ENCODE data around the gene WDR36. TPM values are rescaled to one million over a fixed set of nuclear protein-coding genes. Genes with fewer than 3 reads are reported as not detected.
A peak's percentile ranks its signal among the peaks of the same experiment; 100 is the strongest.

WDR36 gene
- total and polyA plus RNA-seq, 8 donors: 4.0 to 50.7 (median 7.0) TPM

GRCh38 chr5:111153945-111154344, 61.8 kb downstream of the WDR36 start:
- H3K27me3 ChIP-seq: no peaks in the 10 kb centered on the region
- H3K4me1 ChIP-seq: peaks cover 0 to 5% (median 0%) of the 10 kb centered on the region in 4 donors
- 74 to 80% (median 77%) methylated on average over 3 of the region's 3 CpGs for WGBS, 5 donors
- H3K27ac ChIP-seq: no peak overlapping the region
- no peaks in the 10 kb centered on the region for H3K9me3 ChIP-seq
- no peaks in the 10 kb centered on the region for H3K36me3 ChIP-seq
- DNase-seq: no peak
- intact Hi-C loops (cut with DNase I; ENCODE audit: low total_unique reads): no loop called here
- TF ChIP-seq POLR2A (IDR thresholded peaks at IDR 0.05): no peak
- TF ChIP-seq CTCF (IDR thresholded peaks at IDR 0.05): no peak
- TF ChIP-seq POLR2AphosphoS5 (IDR thresholded peaks at IDR 0.05): no peak
- TF ChIP-seq EP300 (IDR thresholded peaks at IDR 0.05): no peak
- H3K4me3 ChIP-seq: no peak overlapping the region

- TF ChIP-seq EP300 (IDR thresholded peaks at IDR 0.05) (no peak), CTCF (IDR thresholded peaks at IDR 0.05) (peak in 5 of 7 experiments; percentile 93 to 100 (median 97)), POLR2A (IDR thresholded peaks at IDR 0.05) (no peak)
- peak; percentile 75 to 91 for DNase-seq
- H3K36me3 ChIP-seq: no peaks in the 10 kb centered on the region
- 13 to 15% (median 13%) methylated on average over 9 of the region's 9 CpGs for WGBS, 5 donors
- intact Hi-C loops (cut with DNase I; ENCODE audit: low total_unique reads): no loop called here
- no peak overlapping the region for H3K27ac ChIP-seq
- H3K4me1 ChIP-seq: peaks cover 0 to 5% (median 0%) of the 10 kb centered on the region in 4 donors
- no peaks in the 10 kb centered on the region for H3K9me3 ChIP-seq
- no peak overlapping the region for H3K4me3 ChIP-seq
- no peaks in the 10 kb centered on the region for H3K27me3 ChIP-seq
These were observed 66.1 kb downstream of the WDR36 start for GRCh38 chr5:111158105-111158744.

- peak in 1 of 2 donors; percentile 12 for DNase-seq
- no peak for TF ChIP-seq POLR2AphosphoS5 (IDR thresholded peaks at IDR 0.05)
- Histone ChIP-seq H3K4me1 (peaks cover 0 to 5% (median 0%) of the 10 kb centered on the region in 4 donors), H3K4me3 (no peak overlapping the region), H3K36me3 (no peaks in the 10 kb centered on the region), H3K9me3 (no peaks in the 10 kb centered on the region), H3K27ac (no peak overlapping the region), H3K27me3 (no peaks in the 10 kb centered on the region)
- intact Hi-C loops (cut with DNase I; ENCODE audit: low total_unique reads): loop anchor here (10.0 kb wide), 1 partner anchor 985 kb away; no protein-coding TSS in a partner anchor
- 52 to 64% (median 62%) methylated on average over 7 of the region's 7 CpGs for WGBS, 5 donors
These were observed 67.7 kb downstream of the WDR36 start for GRCh38 chr5:111159845-111160244.

- H3K4me1 ChIP-seq: peaks cover 0 to 3% (median 0%) of the 10 kb centered on the region in 4 donors
- no peaks in the 10 kb centered on the region for H3K27me3 ChIP-seq
- no peak overlapping the region for H3K4me3 ChIP-seq
- no peak for DNase-seq
- WGBS, 5 donors: 79 to 90% (median 87%) methylated on average over 1 of the region's 1 CpG
- no peak for TF ChIP-seq EP300 (IDR thresholded peaks at IDR 0.05)
- H3K9me3 ChIP-seq: no peaks in the 10 kb centered on the region
- no peaks in the 10 kb centered on the region for H3K36me3 ChIP-seq
- intact Hi-C loops (cut with DNase I; ENCODE audit: low total_unique reads): loop anchor here (10.0 kb wide), 1 partner anchor 982 kb away; no protein-coding TSS in a partner anchor
- H3K27ac ChIP-seq: no peak overlapping the region
These were observed 70.9 kb downstream of the WDR36 start for GRCh38 chr5:111163000-111163399.

GRCh38 chr5:111165058-111165457, 72.9 kb downstream of the WDR36 start:
- no peak for TF ChIP-seq CTCF (IDR thresholded peaks at IDR 0.05)
- no peak for TF ChIP-seq POLR2A (IDR thresholded peaks at IDR 0.05)
- no peak for TF ChIP-seq POLR2AphosphoS5 (IDR thresholded peaks at IDR 0.05)
- TF ChIP-seq EP300 (IDR thresholded peaks at IDR 0.05): no peak
- Histone ChIP-seq H3K9me3 (no peaks in the 10 kb centered on the region), H3K27ac (no peak overlapping the region), H3K27me3 (no peaks in the 10 kb centered on the region), H3K4me3 (no peak overlapping the region), H3K4me1 (no peaks in the 10 kb centered on the region), H3K36me3 (no peaks in the 10 kb centered on the region)
- intact Hi-C loops (cut with DNase I; ENCODE audit: low total_unique reads): loop anchor here (10.0 kb wide), 1 partner anchor 980 kb away; no protein-coding TSS in a partner anchor
- DNase-seq: no peak
- 43 to 83% (median 48%) methylated on average over 2 of the region's 2 CpGs for WGBS, 5 donors

Data from stomach (tissue), 9 donors.